Kidney tubule cell (primary cell): ENCODE measurements around the gene OGFR.

ENCODE experiments used
- DNase-seq: peaks from one replicate; pipeline ENCODE4 v3.0.0-alpha.2; 2018; ENCODE audit warnings: low spot score

OGFR gene

GRCh38 chr20:62825333-62825985, 20.8 kb downstream of the OGFR start:
- DNase-seq: no peak

GRCh38 chr20:62825986-62826645, 21.5 kb downstream of the OGFR start:
- no peak for DNase-seq

- DNase-seq: no peak
Measured at GRCh38 chr20:62826646-62827310, 22.1 kb downstream of the OGFR start.

- DNase-seq: no peak
Measured at GRCh38 chr20:62827311-62828038, 22.8 kb downstream of the OGFR start.

GRCh38 chr20:62828051-62828450, 23.4 kb downstream of the OGFR start:
- DNase-seq: no peak

GRCh38 chr20:62828511-62829230, 24.0 kb downstream of the OGFR start:
- no peak for DNase-seq

- no peak for DNase-seq
Measured at GRCh38 chr20:62829231-62830230, 24.9 kb downstream of the OGFR start.

GRCh38 chr20:62830251-62830650, 25.6 kb downstream of the OGFR start:
- DNase-seq: no peak

GRCh38 chr20:62830821-62831220, 26.2 kb downstream of the OGFR start:
- no peak for DNase-seq

GRCh38 chr20:62831361-62831788, 26.7 kb downstream of the OGFR start:
- DNase-seq: no peak

- no peak for DNase-seq
Measured at GRCh38 chr20:62831854-62832211, 27.2 kb downstream of the OGFR start.

GRCh38 chr20:62832212-62832922, 27.7 kb downstream of the OGFR start:
- peak; percentile 16 for DNase-seq

GRCh38 chr20:62832951-62833391, 28.3 kb downstream of the OGFR start:
- DNase-seq: no peak

- no peak for DNase-seq
Measured at GRCh38 chr20:62834967-62835730, 30.5 kb downstream of the OGFR start.

- DNase-seq: no peak
Measured at GRCh38 chr20:62835931-62836861, 31.6 kb downstream of the OGFR start.

GRCh38 chr20:62836967-62837490, 32.4 kb downstream of the OGFR start:
- DNase-seq: no peak

- no peak for DNase-seq
Measured at GRCh38 chr20:62837790-62838127, 33.1 kb downstream of the OGFR start.
